ENCODE data around the gene FXYD1.

Gene FXYD1

DNA sequence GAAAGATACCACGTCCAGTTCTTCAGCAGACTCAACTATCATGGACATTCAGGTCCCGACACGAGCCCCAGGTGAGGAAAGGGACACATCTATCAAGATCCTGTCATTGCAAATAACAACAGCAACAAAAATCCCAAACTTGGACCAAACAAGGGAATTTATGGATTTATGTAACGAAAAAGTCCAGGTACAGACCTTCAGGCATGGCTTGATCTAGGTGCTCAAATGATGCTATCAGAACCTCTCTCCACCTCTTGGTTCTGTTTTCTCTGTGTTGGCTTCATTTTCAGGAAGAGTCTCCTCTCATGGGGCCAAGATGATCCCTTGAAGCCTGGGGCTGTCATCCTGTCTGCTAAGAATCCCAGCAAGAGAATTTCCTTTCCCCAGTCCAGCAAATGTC, 18.8 kb downstream of the FXYD1 start:
- Mint-ChIP-seq H3K4me1 (peaks cover 37% of the 10 kb centered on the region), H3K27me3 (ENCODE audit: low read depth, poor library complexity) (peaks cover 32% of the 10 kb centered on the region), H3K9me3 (peaks cover 5% of the 10 kb centered on the region), H3K36me3 (ENCODE audit: low read depth) (peaks cover 26% of the 10 kb centered on the region), H3K4me3 (no peak overlapping the region), H3K27ac (no peak overlapping the region)
- TF ChIP-seq, protein P1, sequence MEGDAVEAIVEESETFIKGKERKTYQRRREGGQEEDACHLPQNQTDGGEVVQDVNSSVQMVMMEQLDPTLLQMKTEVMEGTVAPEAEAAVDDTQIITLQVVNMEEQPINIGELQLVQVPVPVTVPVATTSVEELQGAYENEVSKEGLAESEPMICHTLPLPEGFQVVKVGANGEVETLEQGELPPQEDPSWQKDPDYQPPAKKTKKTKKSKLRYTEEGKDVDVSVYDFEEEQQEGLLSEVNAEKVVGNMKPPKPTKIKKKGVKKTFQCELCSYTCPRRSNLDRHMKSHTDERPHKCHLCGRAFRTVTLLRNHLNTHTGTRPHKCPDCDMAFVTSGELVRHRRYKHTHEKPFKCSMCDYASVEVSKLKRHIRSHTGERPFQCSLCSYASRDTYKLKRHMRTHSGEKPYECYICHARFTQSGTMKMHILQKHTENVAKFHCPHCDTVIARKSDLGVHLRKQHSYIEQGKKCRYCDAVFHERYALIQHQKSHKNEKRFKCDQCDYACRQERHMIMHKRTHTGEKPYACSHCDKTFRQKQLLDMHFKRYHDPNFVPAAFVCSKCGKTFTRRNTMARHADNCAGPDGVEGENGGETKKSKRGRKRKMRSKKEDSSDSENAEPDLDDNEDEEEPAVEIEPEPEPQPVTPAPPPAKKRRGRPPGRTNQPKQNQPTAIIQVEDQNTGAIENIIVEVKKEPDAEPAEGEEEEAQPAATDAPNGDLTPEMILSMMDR (IDR thresholded peaks at IDR 0.05): no peak
- DNase-seq: no peak

DNA sequence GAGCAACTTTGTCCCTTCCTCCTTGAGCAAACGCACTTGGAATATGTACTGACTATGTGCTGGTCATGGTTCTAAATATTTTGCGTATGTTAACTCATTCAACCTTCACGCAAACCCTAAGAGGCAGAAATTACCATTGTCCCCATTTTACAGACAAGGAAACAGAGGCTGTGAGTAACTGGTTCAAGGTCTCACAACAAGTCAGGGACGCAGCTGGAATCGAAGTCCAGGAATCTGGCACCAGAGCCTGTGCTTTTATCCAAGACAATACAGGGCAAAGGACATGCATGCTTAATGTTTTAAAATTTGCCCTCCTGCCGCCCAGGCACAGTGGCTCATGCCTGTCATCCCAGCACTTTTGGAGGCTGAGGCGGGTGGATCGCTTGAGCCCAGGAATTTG, 21.0 kb downstream of the FXYD1 start:
- peaks cover 19% of the 10 kb centered on the region for H3K4me1 Mint-ChIP-seq
- H3K27me3 Mint-ChIP-seq (ENCODE audit: low read depth, poor library complexity): peaks cover 18% of the 10 kb centered on the region
- TF ChIP-seq, protein P1 (IDR thresholded peaks at IDR 0.05): no peak
- peaks cover 47% of the 10 kb centered on the region for H3K36me3 Mint-ChIP-seq (ENCODE audit: low read depth)
- peak overlapping the region; percentile 57 for H3K27ac Mint-ChIP-seq
- no peak overlapping the region for H3K4me3 Mint-ChIP-seq
- no peak for DNase-seq
- H3K9me3 Mint-ChIP-seq: peaks cover 24% of the 10 kb centered on the region

DNA sequence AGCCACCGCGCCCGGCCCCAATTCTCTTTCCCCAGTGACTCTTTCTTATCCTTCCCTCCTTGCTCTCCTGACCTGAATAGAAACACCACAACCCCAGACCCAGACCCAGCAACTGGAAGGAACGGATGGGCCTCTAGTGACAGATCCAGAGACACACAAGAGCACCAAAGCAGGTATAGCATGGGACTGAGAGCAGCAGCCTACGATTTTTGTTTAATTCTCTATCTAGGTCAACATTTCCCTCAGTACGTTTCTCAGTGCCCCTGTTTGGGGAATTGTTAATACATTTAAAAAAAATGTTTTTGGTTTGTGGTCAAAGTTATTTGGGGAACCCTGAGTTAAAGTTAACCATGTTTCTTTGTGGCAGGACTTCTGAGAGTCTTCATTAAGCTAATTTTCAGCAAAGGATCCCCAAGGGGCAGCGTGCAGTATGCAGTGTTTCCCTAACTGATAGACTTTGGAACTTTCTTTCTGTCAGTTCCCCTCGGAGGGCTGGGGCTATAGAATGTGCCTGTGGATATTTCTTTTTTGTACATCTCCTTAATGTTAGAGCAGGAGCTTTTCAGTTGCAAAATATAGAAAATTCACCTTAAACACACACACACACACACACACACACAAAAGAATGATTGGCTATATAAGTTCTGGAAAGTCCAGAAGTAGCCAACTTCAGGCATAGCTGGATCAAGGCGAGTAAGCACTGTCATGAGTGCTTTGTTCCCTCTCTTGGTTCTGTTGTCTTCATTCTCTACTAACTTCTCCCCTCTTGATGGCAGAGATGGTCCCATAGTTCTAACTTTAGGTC, 22.2 kb downstream of the FXYD1 start:
- DNase-seq: no peak
- Mint-ChIP-seq H3K36me3 (ENCODE audit: low read depth) (peaks cover 60% of the 10 kb centered on the region), H3K4me1 (peaks cover 8% of the 10 kb centered on the region), H3K4me3 (no peak overlapping the region), H3K9me3 (peaks cover 31% of the 10 kb centered on the region), H3K27ac (no peak overlapping the region), H3K27me3 (ENCODE audit: low read depth, poor library complexity) (peaks cover 6% of the 10 kb centered on the region)
- TF ChIP-seq, protein P1 (IDR thresholded peaks at IDR 0.05): no peak

DNA sequence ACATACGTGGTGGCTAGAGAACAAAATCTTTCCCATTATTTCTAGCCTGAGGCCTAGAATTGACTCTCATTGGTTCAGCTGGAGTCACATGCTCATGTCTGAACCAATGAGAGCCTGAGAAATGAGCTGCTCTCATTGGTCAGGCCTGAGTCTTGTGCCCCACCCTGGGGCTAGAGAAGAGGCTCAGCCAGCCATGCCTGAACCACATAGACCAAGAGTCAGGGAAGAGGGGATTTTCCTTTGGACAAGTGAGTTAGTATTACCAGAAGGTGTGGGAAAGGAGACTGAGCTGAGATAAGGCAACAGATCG, 22.8 kb downstream of the FXYD1 start:
- TF ChIP-seq, protein P1 (IDR thresholded peaks at IDR 0.05): no peak
- Mint-ChIP-seq H3K4me3 (no peak overlapping the region), H3K9me3 (peaks cover 37% of the 10 kb centered on the region), H3K36me3 (ENCODE audit: low read depth) (peaks cover 65% of the 10 kb centered on the region), H3K4me1 (peaks cover 2% of the 10 kb centered on the region), H3K27ac (no peak overlapping the region), H3K27me3 (ENCODE audit: low read depth, poor library complexity) (peaks cover 7% of the 10 kb centered on the region)
- DNase-seq: no peak

DNA sequence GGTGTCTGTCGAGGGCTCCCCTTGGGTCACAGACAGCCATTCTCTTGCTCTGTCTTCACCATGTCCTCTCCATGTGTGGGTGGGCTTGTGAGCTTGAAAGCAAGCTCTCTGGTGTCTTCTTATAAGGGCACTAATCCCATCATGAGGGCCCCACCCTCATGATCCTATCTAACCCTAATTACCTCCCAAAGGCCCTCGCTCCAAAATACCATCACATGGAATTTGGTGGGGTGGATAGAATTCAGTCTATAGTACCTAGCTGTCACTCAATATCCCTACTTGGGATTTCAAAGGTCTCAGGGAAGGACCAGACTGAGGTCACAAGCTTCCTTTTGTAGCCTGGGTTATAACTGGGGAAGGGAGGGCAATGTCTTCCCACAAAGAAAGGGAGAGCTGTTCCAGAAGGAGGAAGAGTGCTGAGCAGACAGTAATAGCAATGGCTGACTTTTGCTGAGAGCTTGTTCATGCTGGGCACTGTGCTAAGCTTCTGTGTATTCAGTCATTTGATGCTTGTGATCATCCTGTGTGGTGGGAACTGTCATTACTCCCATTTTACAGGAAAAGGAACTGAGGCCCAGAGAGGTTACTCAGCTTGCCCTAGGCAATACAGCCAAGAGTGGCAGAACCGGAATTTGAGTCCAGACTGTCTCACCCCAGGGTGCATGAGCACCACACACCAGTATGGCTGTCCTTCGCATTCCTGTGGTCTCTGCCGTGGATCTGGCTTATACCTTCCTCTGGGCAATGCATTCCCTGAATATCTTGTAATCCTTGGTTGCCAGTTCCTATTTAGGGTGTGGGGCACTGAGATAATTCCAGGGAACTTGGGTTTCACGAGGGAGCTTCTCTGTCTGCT, 24.1 kb downstream of the FXYD1 start:
- Mint-ChIP-seq H3K9me3 (peaks cover 39% of the 10 kb centered on the region), H3K27ac (no peak overlapping the region), H3K27me3 (ENCODE audit: low read depth, poor library complexity) (peaks cover 7% of the 10 kb centered on the region), H3K4me1 (no peaks in the 10 kb centered on the region), H3K4me3 (no peak overlapping the region), H3K36me3 (ENCODE audit: low read depth) (peaks cover 74% of the 10 kb centered on the region)
- DNase-seq: no peak
- TF ChIP-seq, protein P1 (IDR thresholded peaks at IDR 0.05): no peak

Measured in nephron progenitor cell (in vitro differentiated cells).